Duodenal mucosa (tissue), 2 donors: Measurements from ENCODE around the gene FGF21.
A peak's percentile ranks its signal among the peaks of the same experiment; 100 is the strongest.

Experiments used
- H3K27ac ChIP-seq: one replicate; pipeline ENCODE4 v1.7.0; 2013; ENCODE audit warnings: low read depth, low read length
- H3K27me3 ChIP-seq, 2 donors: one replicate each; pipeline ENCODE4 v1.7.0; 2013; ENCODE audit warnings: low read length in 2 of 2, control low read depth in 1 of 2; ENCODE audit not compliant: insufficient read depth in 2 of 2, control insufficient read depth in 1 of 2
- H3K36me3 ChIP-seq, 2 donors: one replicate each; pipeline ENCODE4 v1.7.0; 2013; ENCODE audit warnings: low read length in 2 of 2, control low read depth in 1 of 2; ENCODE audit not compliant: insufficient read depth in 2 of 2, control insufficient read depth in 1 of 2
- H3K4me1 ChIP-seq, 2 donors: one replicate each; pipeline ENCODE4 v1.7.0; 2013; ENCODE audit warnings: low read length in 2 of 2, control low read depth in 1 of 2; ENCODE audit not compliant: insufficient read depth in 2 of 2, control insufficient read depth in 1 of 2
- H3K4me3 ChIP-seq, 2 donors: one replicate each; pipeline ENCODE4 v1.7.0; 2013; ENCODE audit warnings: low read length in 2 of 2, low read depth in 1 of 2
- H3K9ac ChIP-seq, 2 donors: one replicate each; pipeline ENCODE4 v1.7.0; 2013; ENCODE audit warnings: low read length in 2 of 2, low read depth in 1 of 2
- H3K9me3 ChIP-seq, 2 donors: one replicate each; pipeline ENCODE4 v1.7.0; 2013; ENCODE audit warnings: low read length in 2 of 2, control low read depth in 1 of 2; ENCODE audit not compliant: control insufficient read depth in 1 of 2

FGF21 gene

GRCh38 chr19:48731452-48731851, 23.9 kb upstream of the FGF21 start:
- Histone ChIP-seq H3K27me3 (no peaks in the 10 kb centered on the region), H3K4me3 (no peak overlapping the region), H3K9ac (no peak overlapping the region), H3K27ac (no peak overlapping the region), H3K9me3 (peaks cover 0 to 3% of the 10 kb centered on the region in 2 donors), H3K36me3 (no peaks in the 10 kb centered on the region), H3K4me1 (no peaks in the 10 kb centered on the region)

- Histone ChIP-seq H3K27me3 (no peaks in the 10 kb centered on the region), H3K4me1 (peaks cover 4% of the 10 kb centered on the region in 2 donors), H3K9ac (no peak overlapping the region), H3K4me3 (no peak overlapping the region), H3K27ac (no peak overlapping the region), H3K9me3 (no peaks in the 10 kb centered on the region), H3K36me3 (no peaks in the 10 kb centered on the region)
These were observed 20.7 kb upstream of the FGF21 start for GRCh38 chr19:48734625-48735024.

- no peak overlapping the region for H3K27ac ChIP-seq
- peaks cover 7 to 8% of the 10 kb centered on the region in 2 donors for H3K4me1 ChIP-seq
- H3K27me3 ChIP-seq: peaks cover 0 to 4% of the 10 kb centered on the region in 2 donors
- H3K36me3 ChIP-seq: no peaks in the 10 kb centered on the region
- no peak overlapping the region for H3K9ac ChIP-seq
- H3K9me3 ChIP-seq: no peaks in the 10 kb centered on the region
- peak overlapping the region in 1 of 2 donors; percentile 16 for H3K4me3 ChIP-seq
These were observed 20.2 kb upstream of the FGF21 start for GRCh38 chr19:48735031-48735615.

- Histone ChIP-seq H3K9ac (no peak overlapping the region), H3K27ac (no peak overlapping the region), H3K27me3 (peaks cover 0 to 5% of the 10 kb centered on the region in 2 donors), H3K4me3 (peak overlapping the region in 1 of 2 donors; percentile 16), H3K9me3 (no peaks in the 10 kb centered on the region), H3K36me3 (no peaks in the 10 kb centered on the region), H3K4me1 (peaks cover 21 to 22% of the 10 kb centered on the region in 2 donors)
These were observed 17.8 kb upstream of the FGF21 start for GRCh38 chr19:48737360-48737998.

GRCh38 chr19:48738557-48739403, 16.5 kb upstream of the FGF21 start:
- Histone ChIP-seq H3K27ac (peak overlapping the region; percentile 51), H3K9me3 (no peaks in the 10 kb centered on the region), H3K36me3 (no peaks in the 10 kb centered on the region), H3K4me3 (peak overlapping the region; percentile 47 to 62), H3K9ac (peak overlapping the region; percentile 39 to 54), H3K4me1 (peaks cover 21 to 22% of the 10 kb centered on the region in 2 donors), H3K27me3 (peaks cover 0 to 5% of the 10 kb centered on the region in 2 donors)

- H3K4me3 ChIP-seq: peak overlapping the region; percentile 29 to 62
- H3K27me3 ChIP-seq: peaks cover 0 to 5% of the 10 kb centered on the region in 2 donors
- H3K4me1 ChIP-seq: peaks cover 21 to 22% of the 10 kb centered on the region in 2 donors
- H3K27ac ChIP-seq: no peak overlapping the region
- peak overlapping the region; percentile 43 to 52 for H3K9ac ChIP-seq
- H3K36me3 ChIP-seq: no peaks in the 10 kb centered on the region
- no peaks in the 10 kb centered on the region for H3K9me3 ChIP-seq
These were observed 15.7 kb upstream of the FGF21 start for GRCh38 chr19:48739404-48740163.

- no peaks in the 10 kb centered on the region for H3K36me3 ChIP-seq
- peaks cover 0 to 5% of the 10 kb centered on the region in 2 donors for H3K27me3 ChIP-seq
- peak within 1 kb of the TSS; percentile 60 to 62 for H3K4me3 ChIP-seq
- peaks cover 21 to 22% of the 10 kb centered on the region in 2 donors for H3K4me1 ChIP-seq
- H3K27ac ChIP-seq: peak within 1 kb of the TSS; percentile 49
- H3K9me3 ChIP-seq: no peaks in the 10 kb centered on the region
- peak within 1 kb of the TSS; percentile 43 to 52 for H3K9ac ChIP-seq
These were observed 15.0 kb upstream of the FGF21 start, which contains the start of gene RASIP1 for GRCh38 chr19:48740164-48740972. Gene RASIP1 (minus strand): TSS chr19:48740610. CDS start chr19:48740282, 328 bp downstream.

- H3K4me3 ChIP-seq: peak overlapping the region; percentile 14 to 60
- H3K9ac ChIP-seq: peak overlapping the region in 1 of 2 donors; percentile 43
These were observed 14.0 kb upstream of the FGF21 start for GRCh38 chr19:48741129-48741999.

More at GRCh38 chr19:48741129-48741999, 14.0 kb upstream of the FGF21 start:
- H3K36me3 ChIP-seq: no peaks in the 10 kb centered on the region
- peaks cover 21 to 22% of the 10 kb centered on the region in 2 donors for H3K4me1 ChIP-seq
- H3K27me3 ChIP-seq: peaks cover 0 to 5% of the 10 kb centered on the region in 2 donors
- peak overlapping the region; percentile 41 for H3K27ac ChIP-seq
- no peaks in the 10 kb centered on the region for H3K9me3 ChIP-seq
